NCI-H446 (cell line): ENCODE measurements around the gene KLHDC8B.
A peak's percentile ranks its signal among the peaks of the same experiment; 100 is the strongest.

Experiments used
- DNase-seq, 2 experiments: peaks; one replicate each; lab custom pipeline; 2025; lab: John Stamatoyannopoulos, UW

The KLHDC8B gene

DNA sequence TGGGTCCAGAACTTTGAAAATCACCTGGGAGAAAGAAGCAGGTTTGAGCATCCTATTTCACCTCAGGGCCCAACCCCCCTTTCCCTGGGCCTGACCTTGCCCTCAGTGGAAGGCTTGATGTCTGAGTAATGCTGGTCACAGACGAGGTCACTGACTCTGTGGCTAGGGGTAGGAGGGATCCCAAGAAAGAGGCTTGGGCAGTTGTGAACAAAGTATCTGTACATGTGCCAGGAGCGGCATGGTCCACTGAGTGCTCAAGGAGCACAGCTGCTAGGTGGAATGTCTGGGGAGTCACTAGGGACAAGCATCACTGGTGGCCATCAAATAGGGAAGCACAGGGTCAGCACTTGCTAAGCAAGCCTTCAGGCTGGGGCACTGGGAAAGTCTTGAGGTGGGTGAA lies 12.6 kb upstream of the KLHDC8B start:
- no peak for DNase-seq

DNA sequence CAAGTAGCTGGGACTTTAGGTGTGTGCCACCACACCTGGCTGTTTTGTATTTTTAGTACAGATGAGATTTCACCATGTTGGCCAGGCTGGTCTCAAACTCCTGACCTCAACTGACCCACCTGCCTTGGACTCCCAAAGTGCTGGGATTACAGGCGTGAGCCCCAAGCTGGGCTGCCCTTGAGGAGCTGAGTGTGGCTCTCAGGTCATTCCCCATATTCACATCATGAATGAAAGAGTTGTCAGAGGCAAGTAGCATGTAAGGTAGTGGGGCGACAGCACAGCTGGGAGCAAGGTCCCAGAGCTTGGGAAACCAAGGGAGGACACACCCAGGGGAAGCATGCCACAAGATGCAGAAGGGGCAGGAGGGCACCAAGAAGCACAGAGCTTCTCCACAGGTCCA lies 10.2 kb upstream of the KLHDC8B start:
- DNase-seq = no peak

DNA sequence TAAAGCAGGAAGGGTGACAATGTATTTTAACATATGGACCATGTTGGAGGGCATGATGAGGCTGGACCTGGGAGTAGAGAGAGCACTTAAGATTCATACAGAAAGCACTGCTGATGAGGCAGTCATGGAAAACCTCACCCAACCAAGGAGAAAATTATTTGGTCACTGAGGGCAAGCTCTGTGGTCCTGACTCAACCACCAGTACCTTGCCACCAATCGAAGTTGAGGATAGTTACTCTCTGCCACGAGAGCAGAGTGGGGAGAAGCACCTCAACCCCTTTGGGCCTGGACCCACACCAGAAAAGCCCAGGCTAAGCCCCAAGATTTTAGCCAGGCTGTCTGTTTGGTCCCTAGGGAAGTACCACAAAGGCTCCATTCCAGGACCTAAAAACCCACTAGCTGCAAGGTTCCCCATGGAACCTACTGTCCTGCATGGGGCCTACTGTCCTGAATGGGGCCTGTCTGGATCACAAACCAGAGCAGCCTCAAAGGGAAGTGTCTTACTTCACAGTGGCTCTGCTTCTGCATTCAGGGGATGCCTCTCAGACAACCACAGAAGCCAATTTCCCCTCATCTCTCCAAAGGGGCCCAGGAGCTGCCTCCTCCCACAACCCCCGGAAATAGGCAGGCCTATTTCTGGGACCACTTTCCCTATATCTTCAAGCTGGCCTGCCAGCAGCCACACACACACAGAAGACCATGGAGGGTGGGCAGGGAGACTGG lies 9.4 kb upstream of the KLHDC8B start:
- no peak for DNase-seq

DNA sequence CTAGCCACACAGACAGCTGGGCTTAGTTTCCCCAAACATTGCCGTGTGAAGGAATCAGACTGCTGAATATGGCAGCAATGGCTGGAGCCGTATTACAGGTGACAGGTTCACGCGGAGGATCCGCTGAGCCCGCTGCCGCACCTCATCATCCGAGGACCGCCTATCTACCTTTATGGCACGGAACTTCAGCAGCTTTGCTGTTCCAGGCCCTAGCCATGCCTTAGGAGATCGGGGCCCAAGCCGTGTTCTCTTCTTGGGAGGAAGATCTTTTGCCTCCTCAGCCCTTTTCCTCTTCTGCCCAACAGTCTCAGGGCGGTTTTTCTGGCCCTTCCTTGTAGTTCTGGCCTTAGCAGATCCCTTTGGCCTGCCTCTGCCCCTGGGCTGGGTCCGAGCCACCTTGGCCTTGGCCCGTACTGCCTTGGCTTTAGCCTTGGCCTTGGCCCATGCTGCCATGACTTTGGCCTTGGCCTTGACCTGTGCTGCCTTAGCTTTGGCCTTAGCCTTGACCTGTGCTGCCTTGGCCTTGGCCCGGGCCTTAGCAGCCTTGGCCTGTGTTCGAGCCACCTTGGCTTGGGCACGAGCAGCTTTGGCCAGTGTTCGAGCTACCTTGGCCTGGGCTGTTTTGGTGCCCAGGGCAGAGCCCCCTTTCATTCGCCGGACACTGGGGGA lies 8.5 kb upstream of the KLHDC8B start:
- DNase-seq = no peak

DNA sequence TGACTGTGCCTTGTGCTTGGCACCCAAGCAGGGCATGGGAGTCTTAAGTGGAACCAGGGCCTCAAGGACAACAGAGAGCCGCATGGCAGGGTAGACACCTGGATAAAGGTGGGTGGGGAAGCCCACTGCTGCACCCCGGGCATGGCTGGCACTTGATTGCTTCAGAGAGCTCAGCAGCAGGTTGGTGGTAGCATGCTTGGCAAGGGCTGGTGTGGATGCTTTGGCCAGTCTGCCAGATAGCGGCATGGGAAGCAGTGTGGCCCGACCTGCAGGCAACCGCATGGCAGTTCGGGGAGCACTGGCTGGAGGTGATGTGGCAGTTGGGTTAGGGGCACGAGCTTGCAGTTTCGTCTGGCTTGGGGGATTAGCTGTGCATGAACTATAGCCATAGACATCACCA lies 7.8 kb upstream of the KLHDC8B start:
- no peak for DNase-seq

DNA sequence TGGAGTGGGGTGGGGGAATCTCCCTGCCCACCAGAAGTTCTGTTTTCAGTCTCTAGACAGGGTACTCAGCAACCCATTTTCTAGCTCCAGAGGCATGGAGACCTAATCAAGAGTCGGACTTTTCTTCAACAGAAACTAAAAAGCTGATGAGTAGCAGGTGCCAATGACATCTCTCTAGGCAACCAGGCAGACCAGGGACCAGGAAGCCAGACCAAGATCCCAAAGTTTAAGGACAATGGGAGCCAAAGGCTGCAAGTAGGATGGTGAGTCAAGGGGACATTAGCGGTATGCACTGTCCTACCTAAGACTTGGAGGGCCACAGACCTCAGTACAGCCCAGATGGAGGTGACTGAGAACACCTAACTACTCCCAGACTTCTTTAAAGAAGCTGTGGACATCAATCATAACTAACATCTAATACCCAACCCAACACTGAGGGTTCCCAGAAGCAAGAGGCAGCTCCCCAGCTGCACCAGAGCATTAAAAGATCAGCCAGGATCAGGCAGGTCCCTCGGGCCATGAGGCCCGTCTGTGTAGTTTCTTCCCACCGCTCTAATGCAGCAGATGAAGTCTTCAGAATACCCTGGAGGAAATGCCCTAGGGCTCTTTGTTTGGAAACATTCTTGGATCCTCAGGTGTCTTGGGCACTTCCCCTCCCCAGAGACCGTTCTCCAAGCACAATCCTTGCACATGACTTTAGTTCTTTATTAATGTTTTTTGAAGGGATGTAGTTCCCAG lies 6.2 kb upstream of the KLHDC8B start:
- DNase-seq = no peak

DNA sequence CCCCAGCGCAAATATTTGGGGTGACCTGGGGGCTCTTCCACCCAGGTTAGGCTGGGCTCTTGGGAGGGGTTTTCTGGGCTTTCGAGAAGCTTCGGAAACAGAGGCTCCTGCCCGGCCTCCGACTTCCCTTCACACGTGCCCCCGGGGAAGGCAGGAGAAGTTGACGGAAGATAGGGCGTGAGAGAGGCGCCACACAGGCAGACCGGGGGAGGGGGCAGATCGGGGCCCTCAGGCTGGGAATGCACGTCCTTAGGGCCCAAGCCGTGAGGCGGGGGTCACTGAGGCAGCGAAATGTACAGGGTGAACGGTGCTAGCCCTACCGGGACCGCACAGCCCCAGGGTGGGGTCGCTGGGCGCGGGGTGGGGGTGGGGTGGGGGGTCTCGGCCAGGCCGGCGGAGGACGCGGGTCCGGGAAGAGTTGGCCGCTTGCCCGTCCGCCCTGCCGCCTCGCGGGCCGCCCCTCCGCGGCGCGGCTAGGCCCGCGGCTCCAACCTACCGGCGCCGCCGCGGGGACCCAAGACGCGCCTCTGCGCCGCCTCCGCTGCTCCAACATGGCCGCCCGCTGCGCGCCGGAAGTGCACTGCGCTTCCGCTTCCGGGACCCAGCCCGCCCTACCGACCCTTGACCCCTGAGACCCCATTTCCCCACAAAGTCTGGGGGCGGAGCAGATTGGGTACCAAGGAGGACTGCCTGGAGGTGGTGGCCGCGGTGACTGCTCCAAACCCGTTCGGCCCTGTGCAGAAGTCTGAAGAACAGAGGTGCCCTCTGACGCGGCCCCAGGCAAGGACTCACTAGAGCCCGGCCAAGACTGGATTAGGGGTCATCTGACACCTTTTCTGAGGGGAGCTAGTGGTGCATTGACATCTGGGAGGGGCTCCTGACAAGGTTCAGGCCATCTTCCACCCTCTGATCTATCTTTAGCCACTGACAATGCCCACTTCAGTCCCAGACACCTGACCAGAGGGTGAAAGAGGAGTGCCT lies 5.3 kb upstream of the KLHDC8B start, which contains the start of gene CCDC71:
TSS of gene CCDC71 (minus strand) at position 561 of the 981 bp plus-strand sequence. CDS start 2,123 bp downstream, outside the sequence.
- DNase-seq = peak; percentile 33 to 66

DNA sequence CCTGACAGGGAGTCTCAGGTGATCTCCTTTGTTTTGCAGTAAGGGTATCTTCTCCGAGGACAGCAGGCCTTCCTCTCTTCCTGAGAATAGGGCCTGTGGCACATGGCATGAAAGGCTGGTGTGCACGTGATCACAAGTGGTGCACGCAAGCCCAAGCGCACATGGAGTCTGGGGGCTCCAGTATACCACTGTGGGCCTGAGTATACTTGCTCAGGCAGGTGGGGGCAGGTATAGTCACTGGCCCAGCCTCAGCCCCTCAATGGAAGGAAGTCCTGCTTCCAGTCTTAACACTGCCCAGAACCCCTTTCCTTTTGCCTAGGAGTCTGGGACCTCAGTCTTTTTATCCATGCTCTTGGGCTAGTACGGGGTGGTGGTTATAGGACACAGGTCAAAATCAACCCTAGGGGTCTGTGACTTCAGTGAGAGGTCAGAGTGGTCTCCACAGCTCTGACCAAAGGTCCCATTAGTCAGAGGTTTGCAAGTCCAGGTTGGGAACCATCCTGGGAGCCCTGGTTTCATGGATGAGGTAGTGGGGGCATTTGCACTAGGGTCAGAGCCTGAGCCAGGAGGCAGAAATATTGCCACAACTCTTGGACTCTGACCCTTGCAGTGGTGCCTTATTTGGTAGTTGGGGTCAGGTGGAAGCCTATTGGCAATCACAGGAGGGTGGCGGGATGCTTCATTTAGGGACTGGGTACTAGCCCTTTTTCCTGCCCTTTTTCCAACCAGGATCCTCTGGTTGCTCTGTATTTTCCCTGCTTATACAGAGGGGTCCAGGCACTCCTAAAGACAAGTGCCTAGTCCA lies 4.4 kb upstream of the KLHDC8B start:
- DNase-seq = no peak

DNA sequence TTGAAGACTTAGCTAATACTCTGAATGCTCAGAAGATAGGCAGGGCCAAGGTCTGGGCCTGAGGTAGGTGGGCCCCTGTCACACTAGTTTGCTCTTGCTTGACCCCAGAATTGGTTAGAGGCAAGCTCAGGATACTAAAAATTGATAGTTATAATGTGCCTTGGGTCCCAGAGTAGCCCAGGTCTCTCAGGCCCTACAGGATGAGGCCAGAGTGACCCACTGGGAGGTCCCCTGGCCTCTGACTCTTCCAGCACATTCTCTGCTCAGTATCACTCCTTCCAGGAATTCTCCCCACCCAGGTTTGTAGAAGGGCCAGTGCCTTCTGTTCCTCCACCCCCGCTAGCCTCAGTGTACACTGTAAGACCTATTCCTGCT lies 667 bp upstream of the KLHDC8B start:
- DNase-seq = no peak

DNA sequence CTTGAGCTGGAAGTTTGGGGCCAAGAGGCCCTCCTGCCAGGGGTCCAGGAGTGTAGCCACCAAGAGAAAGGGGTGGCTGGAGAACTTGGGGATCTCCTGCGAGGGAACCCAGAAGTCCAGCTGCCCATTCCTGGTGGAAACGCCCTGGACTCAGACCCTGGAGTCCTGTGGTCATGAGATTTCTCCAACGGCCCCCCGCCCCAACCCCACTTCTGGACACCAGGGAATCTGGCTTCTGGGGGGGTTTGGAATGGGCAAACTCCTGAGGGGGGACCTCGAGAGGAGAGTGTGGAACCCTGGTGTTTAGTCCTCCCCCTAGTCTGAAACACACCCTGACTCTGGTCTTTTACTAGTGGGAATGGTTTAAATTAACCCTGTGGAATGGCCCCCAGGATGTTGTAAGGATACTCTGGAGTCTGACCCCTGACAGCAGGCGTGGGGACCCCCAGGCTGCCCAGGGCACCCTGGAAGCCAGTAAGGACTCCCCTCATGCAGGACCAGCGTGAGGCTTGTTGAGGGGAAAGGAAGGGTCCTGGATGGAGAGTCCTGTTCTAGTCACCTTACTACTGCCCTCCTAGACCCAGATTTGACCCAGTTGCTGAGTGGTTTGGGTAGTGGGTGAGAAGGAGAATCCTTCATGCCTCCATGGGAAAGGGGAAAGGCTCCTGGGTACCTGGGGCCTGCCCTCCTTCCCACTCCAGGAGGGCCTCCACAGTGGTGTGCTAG lies 540 bp downstream of the KLHDC8B start:
- DNase-seq = no peak

DNA sequence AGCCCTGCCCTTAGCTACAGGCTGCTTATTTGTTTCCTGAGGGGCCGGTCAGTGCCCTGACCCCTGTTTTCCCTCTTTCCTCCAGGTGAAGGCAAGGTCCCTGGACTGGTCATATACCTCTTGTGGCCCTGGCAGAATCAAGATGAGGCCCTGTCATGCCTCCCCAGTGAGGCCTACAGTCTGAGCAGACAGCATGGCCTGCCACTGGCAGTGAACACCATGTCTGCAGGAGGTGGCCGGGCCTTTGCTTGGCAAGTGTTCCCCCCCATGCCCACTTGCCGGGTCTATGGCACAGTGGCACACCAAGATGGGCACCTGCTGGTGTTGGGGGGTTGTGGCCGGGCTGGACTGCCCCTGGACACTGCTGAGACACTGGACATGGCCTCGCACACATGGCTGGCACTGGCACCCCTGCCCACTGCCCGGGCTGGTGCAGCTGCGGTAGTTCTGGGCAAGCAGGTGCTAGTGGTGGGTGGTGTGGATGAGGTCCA lies 1.2 kb downstream of the KLHDC8B start:
- no peak for DNase-seq

DNA sequence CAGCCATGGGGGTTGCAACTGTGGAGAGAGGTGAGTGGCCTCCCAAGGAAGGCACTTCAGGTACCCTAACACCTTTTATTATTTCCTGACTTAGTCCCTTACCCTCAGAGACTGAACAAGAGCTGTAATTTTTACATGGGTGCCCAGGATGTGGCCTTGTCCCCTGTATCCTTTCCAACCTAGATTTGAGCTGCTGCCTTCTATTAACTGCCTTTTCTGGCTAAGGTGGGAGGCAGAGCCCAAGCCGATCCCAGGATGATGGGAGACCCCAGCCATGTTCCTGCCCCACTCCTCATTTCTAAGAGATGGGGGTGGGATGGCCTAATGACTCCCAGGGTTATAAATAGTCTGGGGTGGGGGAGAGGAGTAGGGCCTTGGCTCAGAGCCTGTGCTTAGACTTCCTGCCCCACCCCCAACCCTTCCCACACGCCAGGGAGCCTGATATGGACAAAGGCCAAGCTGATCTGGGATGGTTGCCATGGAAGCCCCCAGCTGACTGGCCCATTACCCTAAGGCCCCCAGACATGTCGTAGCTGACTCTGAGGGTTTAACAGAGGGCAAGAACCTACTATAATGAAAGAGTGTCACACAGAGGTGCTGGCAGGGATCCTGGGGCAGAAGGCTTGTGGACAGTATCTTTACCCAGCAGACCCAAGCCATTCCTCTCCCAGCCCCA lies 1.9 kb downstream of the KLHDC8B start:
- peak in 1 of 2 experiments; percentile 10 for DNase-seq

DNA sequence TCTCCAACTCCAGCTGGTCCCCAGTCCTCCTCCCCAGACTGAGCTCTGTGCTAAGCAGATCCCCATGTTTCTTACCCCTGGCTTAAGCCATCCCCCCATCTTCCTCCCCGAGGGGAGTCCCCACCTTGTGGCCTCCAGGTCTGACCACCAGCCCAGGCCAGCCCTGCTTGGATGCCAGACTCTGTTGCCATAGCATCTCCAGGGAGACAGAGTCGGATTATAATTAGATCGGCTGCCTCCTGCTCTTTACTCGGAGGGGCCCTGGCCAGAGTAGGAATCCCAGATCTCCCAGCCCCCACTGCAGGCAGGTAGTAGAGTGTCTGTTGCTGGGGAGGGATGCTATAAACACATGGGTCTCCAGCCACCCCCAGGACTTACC lies 2.4 kb downstream of the KLHDC8B start:
- no peak for DNase-seq

DNA sequence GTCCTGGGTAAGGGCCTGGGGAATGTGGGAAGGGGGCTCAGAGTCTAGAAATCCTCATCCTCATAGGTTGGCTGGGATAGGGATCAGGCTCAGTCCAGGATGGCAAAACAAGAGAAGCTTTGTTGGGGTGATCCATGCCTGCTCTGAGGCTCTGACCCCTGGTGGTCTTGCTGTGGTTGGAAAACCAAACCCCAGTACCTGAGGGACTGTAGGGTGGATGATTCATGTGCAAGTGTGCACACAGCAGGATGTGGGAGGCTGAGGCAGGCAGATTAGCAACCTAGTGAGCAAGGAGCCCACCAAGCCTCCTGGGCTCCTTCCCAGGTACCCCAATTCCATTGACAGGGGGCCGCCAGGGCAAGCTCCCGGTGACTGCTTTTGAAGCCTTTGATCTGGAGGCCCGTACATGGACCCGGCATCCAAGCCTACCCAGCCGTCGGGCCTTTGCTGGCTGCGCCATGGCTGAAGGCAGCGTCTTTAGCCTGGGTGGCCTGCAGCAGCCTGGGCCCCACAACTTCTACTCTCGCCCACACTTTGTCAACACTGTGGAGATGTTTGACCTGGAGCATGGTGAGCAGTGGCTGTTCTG lies 3.1 kb downstream of the KLHDC8B start:
- DNase-seq = no peak

DNA sequence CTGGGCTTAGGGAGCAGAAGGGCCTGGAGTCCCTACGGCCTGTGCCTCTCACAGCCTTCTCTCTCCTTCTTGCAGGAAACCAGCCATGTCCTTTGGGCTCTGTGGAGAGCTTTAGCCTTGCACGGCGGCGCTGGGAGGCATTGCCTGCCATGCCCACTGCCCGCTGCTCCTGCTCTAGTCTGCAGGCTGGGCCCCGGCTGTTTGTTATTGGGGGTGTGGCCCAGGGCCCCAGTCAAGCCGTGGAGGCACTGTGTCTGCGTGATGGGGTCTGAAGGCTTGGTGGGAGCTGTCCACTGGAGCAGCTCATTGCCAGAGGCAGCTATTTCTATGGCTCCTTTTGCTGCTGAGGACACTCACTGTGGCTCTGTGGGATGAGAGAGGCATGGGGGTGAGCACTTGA lies 4.1 kb downstream of the KLHDC8B start:
- DNase-seq = no peak

DNA sequence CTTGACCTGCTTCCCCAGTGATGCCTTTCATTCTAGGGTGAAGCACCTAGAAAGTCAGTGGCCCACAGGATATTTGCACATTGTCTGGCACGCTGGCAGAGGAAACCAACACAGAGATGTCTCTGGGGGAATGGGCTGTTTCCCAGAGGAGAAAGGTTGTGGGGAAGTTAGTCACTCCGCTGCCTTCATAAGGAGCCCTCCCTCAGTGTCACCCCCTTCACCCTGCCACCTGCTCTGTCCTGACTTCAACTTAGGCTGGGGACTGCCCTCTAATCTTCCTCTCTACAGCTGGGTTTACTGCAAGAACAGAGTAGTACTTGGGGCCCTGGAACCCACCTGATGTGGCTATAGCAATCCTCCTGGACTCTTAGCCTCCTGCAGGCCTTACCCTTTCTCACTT lies 5.7 kb downstream of the KLHDC8B start:
- DNase-seq = no peak

DNA sequence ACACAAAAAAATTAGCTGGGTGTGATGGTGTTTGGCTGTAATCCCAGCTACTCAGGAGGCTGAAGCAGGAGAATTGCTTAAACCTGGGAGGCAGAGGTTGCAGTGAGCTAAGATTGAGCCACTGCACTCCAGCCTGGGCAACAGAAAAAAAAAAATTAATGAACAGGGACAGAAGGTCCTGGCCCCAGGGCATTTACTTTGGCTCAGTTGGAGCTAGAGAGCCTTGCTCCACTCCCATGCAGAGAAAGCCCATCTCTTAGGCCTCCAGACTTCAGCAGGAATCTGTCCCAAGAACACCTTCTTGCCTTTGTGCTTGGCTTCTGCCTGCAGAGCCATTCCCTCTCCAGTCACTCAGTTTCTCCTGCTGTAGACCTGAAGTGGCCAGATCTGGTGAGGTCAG lies 8.7 kb downstream of the KLHDC8B start:
- DNase-seq = no peak

DNA sequence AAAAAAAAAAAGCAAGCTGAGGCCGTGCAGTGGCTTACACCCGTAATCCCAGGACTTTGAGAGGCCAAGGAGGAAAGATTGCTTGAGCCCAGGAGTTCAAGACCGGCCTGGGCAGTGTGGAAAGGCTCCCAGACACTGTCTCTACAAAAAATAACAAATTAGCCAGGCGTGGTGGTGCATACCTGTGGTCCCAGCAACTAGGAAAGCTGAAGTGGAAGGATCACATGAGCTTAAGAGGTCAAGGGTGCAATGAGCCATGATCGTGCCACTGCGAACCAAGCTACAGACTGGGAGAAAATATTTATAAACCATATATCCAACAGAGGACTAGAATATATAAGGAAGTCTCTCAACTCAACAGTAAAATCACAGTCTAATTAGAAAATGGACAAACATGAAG lies 10.0 kb downstream of the KLHDC8B start:
- no peak for DNase-seq

DNA sequence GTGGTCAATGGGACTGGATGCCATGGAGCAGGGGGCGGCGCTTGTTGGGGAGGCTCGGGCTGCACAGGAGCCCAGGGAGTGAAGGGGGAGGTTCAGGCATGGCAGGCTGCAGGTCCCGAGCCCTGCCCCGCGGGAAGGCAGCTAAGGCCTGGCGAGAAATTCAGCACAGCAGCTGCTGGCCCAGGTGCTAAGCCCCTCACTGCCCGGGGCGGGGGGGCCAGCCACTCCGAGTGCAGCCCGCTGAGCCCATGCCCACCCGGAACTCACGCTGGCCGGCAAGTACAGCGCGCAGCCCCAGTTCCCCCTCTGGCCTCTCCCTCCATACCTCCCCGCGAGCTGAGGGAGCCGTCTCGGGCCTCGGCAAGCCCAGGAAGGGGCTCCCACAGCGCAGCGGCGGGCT lies 11.3 kb downstream of the KLHDC8B start:
- no peak for DNase-seq
